ENCODE results near the gene CAND2.
A peak's percentile ranks its signal among the peaks of the same experiment; 100 is the strongest.

CAND2 gene

DNA sequence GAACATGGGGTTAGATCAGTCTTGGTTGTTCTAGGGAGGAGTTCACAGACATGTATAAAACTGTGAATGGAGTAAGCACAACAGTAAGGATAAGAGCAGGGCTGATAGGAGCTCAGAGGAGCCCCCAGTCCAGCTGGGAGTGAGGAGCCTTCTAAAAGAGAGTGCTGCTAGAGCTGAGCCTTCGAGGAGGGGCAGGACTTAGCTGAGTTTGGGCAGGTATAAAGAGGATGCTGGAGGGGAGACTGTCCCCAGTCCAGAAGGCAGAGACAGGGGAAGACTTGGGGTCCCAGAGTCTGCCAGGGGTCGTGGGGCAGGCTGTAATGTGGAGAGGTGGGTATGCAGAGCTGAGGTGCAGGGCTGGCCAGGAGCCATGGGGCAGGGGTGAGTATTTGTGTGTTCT is 12.1 kb downstream of the CAND2 start:
- DNase-seq, result no peak

DNA sequence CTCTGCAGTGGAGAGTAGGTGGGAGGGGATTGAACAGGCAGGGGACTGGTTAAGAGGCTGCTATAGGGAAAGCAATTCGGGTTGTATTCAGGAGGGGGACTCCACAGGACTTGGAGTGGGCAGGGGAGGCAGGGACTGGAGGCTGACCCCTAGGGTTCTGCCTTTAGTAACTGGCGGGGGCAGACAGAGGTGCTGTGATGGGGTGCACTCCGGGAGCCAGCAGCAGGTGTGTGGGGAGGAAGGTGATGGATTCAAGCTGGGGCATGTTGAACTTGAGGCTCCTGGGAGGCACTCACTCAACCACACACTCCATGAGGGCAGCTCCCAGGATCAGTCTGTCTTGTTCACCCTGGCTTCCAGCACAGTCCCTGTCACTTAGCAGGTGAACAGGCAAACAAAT is 12.5 kb downstream of the CAND2 start:
- no peak for DNase-seq

DNA sequence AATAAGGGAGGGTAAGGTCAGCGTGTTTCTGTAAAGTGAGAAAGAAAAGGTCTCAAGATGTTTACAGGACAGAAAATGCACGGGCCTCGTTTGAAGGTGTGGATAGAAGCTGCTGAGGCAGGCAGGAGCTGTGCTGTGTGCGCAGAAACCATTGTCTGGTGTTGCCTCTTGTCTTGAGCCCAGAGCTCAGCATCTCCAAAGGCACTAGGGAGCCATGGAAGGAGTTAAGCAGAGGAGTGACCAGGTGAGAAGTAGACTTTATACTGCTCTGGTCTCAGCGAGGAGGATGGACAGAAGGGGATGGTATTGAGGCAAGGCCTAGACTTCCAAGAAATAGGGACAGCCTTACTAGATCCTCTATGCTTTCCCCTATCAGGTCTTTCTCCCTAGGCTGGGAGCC is 13.0 kb downstream of the CAND2 start:
- no peak for DNase-seq

DNA sequence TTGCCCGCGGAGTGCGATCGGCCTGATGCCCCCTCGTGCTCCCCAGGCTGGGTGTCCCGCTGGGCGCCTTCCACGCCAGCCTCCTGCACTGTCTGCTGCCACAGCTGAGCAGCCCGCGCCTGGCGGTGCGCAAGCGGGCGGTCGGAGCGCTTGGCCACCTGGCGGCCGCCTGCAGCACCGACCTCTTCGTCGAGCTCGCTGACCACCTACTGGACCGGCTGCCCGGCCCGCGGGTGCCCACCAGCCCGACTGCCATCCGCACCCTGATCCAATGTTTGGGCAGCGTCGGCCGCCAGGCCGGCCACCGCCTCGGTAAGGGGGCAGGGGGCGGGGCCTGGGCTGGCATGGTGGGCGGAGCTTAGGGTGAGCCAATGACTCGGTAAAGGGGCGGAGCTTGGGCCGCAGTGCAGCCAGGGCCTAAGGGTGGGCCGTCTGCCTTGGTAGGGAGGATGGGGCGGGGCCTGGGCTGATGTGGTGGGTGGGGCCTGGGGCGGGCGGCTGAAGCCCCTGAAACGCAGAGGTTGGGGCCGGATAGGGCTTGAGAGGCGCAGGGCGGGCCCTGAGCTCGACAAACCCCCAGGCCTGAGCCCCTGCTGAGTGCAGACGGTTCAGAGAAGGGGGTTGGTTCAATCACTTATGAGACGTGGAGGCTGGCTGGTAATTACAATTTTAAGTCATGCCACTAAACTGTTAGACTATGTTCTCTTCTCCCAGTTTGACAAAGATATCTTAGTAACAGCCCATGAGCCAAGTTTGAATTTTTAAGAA is 13.7 kb downstream of the CAND2 start:
- peak; percentile 95 for DNase-seq

DNA sequence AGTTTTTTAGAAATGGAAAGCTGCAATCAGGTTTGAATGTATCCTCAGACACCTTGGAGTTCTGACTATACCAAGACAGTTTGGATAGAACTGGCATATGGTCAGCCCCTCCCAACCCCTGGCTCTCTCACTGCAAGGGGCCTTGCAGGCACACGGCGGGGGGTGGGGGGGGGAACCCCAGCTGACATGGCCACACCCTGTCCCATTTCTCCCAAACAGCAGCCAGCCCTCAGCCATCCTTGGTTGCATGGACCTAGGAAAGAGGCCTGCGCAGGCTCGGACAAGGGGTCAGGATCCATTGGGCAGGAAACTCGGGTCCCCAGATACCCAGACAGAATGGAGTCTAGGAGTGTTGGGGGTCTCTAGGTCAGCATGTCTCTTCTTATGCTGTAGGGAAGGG is 14.5 kb downstream of the CAND2 start:
- DNase-seq, result no peak

DNA sequence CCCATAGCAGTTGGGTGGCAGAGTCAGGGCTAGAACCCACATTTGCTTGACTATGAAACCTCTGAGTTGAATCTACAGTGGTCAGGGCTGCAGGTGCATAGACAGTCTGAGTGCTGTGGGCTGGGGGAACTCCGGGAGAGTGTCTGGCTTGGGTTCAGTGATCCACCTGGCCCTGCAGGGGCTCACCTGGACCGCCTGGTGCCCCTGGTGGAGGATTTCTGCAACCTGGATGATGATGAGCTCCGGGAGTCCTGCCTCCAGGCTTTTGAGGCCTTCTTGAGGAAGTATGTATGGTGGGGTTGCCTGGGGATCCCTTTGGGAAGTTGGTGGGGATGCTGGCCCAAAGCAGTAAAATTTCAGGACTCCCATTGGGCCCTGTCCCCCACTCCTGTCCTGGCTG is 16.3 kb downstream of the CAND2 start:
- DNase-seq, result no peak

DNA sequence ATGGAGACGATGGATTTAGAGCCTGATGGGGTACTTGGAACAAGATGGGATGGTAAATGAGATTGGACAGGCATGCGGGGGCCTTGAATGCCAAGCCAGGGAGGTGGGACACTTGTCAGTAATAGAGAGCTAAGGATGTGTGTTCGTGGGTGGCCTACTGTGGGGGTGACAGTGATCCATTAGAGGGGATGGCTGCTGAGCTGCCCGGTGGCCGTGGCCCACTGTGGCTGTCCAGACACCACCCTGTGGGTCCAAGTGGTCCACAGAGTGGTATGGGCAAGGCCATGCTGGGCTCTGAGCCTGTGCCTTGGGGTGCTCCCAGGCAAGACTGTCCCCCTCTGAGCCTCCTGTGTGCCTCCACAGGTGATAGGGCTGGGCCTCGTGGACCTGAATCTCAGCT is 17.5 kb downstream of the CAND2 start:
- DNase-seq, result no peak

DNA sequence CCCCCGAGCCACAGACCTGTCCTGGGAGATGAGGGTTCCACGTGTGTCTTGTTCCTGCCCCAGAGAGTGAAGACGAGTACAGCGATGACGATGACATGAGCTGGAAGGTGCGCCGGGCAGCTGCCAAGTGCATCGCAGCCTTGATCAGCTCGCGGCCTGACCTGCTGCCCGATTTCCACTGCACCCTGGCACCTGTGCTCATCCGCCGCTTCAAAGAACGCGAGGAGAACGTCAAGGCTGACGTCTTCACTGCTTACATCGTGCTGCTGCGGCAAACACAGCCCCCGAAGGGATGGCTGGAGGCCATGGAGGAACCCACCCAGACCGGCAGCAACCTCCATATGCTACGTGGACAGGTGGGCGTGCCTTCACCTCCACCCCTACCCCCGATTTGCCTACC is 18.6 kb downstream of the CAND2 start:
- no peak for DNase-seq

DNA sequence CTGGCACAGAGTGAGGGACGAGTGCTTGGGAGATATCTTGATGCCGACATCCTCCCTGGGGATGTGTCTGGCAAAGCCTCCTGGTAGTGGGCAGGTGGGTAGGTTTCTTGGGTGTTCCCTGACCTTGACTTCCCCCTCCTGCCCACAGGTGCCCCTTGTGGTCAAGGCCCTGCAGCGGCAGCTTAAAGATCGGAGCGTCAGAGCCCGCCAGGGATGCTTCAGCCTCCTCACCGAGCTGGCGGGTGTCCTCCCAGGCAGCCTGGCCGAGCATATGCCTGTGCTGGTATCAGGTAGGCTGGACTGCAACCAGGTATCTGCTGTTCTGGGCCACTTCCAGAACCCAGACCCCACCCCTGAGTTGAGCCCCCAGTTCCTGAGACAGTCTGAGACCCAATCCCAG is 19.2 kb downstream of the CAND2 start:
- no peak for DNase-seq

DNA sequence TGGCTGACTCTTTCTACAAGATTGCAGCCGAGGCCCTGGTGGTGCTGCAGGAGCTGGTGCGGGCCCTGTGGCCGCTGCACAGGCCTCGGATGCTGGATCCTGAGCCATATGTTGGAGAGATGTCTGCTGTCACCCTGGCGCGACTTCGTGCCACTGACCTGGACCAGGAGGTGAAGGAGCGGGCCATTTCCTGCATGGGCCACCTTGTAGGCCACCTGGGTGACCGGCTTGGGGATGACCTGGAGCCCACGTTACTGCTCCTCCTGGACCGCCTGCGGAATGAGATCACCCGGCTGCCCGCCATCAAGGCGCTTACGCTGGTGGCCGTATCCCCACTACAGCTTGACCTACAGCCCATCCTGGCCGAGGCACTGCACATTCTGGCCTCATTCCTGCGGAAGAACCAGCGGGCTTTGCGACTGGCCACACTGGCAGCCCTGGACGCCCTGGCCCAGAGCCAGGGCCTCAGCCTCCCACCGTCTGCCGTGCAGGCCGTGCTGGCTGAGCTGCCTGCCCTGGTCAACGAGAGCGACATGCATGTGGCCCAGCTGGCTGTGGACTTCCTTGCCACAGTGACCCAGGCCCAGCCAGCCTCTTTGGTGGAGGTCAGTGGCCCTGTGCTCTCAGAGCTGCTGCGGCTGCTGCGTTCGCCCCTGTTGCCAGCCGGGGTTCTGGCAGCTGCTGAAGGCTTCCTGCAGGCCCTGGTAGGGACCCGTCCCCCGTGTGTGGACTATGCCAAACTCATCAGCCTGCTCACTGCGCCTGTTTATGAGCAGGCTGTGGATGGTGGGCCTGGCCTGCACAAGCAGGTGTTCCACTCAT is 20.3 kb downstream of the CAND2 start:
- DNase-seq, result no peak

DNA sequence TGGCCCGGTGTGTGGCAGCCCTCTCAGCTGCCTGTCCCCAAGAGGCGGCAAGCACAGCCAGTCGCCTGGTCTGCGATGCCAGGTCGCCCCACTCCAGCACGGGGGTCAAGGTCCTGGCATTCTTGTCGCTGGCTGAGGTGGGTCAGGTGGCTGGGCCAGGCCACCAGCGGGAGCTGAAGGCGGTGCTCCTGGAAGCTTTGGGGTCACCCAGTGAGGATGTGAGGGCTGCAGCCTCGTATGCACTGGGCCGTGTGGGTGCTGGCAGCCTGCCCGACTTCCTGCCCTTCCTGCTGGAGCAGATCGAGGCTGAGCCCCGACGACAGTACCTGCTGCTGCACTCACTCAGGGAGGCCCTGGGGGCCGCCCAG is 20.8 kb downstream of the CAND2 start:
- DNase-seq, result no peak

DNA sequence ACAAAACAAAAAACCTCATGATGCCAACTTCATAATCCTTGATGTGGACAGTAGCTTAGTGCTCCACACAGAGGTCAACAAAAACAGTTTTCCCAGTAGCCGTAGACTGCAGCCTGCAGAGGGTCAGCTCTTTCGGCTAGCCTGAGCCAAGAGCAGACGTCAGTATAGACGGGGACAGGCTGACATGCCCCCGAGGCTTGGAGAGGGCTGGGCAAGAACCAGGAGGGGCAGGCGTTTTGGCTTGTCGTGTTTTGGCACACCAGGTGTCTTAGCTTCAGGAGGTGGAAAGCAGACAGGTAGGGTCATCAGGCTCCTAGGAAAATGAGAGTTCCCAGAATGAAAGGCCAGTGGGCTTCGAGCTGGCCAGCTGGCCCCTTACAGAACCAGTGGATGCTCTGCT is 21.8 kb downstream of the CAND2 start:
- DNase-seq, result no peak

DNA sequence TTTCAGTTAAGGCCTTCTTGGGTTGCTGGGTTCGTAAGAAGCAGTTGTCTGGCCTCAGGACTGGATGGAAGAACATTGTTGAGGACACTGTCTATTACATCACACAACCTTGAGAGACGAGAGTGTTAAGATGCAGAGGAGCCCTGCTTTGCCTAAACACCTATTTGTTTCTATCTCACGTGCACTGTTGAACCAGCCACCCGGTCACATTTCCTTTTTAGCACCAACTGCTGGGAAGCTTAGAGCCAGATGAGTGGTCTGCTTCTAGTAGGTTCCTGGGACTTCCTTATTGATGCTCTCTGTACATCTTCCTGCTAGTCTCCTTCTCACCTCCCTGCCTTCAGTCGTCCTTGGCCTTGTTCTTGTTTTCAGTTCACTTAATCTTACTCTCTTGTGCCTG is 22.3 kb downstream of the CAND2 start:
- no peak for DNase-seq

DNA sequence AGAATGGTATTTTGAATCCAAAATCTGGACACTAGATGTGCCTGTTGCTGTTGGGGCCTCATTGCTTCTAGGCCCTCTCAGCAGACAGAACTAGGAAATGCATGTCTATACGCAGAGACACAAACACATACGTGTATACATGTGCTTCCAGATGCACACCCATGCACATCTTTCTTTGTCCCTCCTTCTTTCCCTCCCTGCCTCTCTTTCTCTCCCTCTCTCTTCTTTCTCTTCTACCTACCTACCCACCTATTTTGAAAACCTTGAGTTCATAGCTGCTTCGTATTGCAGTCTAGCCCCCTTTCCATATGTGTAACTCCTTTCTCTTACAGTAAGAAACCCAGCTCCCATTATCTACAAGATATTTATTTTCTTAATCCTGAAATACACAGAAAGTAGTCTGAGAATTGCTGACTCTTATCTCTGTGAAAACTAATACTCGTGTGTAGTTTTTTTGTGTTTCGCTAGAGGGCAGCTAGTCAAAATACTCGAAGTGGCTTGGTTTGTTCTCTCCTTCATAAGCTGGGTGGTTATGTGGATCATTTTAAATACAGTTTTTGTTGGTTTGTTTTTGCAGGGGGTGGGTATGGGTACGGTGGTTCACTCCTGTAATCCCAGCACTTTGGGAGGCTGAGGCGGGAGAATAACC is 26.4 kb downstream of the CAND2 start:
- no peak for DNase-seq

DNA sequence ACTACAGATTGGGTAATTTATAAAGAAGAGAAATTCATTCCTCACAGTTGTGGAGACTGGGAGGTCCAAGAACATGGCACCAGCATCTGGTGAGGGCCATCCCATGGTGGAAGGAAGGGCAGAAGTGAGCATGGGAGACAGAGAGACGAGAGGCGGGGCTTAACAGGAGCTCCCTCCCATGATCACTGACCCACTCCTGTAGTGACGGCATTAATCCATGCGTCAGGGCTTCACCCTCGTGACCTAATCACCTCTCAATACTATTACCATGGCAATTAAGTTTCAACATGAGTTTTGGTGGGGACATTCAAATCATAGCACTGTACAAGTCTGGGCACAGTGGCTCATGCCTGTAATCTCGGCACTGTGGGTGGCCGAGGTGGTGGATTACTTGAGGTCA is 27.8 kb downstream of the CAND2 start:
- no peak for DNase-seq

DNA sequence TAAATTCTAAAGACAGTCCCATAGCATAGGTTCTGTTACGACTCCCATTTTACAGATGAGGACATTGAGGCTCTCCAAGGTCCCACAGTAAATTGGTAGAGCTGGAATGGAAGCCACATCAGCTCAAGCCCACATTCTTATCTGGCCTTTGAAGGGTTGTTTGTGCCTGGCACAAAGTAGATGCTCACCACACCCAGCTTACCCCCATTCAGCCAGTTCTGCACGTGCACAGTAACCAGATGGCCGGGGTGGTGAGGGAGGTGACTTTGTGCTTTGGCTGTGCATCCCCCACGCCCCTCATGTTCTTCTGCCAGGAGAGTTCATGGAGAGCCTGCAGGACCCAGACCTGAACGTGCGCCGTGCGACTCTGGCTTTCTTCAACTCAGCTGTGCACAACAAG is 28.7 kb downstream of the CAND2 start:
- DNase-seq, result no peak

DNA sequence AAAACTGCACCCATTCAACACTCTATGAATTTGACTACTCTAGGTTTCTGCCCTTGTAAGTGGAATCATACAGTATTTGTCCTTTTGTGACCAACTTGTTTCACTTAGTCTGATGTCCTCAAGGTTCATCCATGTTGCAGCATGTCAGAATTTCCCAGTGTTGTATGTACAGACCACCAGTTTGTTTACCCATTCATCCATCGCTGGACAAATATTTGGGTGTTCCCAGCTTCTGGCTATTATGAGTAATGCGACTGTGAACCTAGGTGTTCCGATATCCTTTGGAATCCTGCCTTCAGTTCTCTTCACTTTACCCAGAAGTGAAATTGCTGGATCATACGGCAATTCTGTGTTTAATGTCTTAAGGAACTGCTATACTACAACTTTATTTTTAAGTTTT is 32.3 kb downstream of the CAND2 start:
- DNase-seq, result no peak

DNA sequence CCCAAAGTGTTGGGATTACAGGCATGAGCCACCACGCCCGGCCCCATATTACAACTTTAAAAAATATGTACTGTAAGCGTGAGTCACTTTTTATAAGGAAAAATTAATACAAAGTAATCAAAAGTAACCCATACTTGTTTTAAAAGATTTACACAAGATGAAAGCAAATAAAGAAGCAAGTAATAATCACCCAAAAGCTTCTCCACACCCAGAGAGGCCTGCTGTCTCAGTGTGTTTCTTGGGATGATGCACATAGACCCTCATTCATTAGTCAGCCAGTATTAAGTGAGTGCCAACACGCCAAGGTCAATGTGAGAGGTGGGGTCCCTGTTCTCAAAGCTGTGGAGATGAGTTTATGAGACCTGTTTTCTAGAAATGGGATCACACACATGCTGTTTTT is 32.9 kb downstream of the CAND2 start:
- no peak for DNase-seq

DNA sequence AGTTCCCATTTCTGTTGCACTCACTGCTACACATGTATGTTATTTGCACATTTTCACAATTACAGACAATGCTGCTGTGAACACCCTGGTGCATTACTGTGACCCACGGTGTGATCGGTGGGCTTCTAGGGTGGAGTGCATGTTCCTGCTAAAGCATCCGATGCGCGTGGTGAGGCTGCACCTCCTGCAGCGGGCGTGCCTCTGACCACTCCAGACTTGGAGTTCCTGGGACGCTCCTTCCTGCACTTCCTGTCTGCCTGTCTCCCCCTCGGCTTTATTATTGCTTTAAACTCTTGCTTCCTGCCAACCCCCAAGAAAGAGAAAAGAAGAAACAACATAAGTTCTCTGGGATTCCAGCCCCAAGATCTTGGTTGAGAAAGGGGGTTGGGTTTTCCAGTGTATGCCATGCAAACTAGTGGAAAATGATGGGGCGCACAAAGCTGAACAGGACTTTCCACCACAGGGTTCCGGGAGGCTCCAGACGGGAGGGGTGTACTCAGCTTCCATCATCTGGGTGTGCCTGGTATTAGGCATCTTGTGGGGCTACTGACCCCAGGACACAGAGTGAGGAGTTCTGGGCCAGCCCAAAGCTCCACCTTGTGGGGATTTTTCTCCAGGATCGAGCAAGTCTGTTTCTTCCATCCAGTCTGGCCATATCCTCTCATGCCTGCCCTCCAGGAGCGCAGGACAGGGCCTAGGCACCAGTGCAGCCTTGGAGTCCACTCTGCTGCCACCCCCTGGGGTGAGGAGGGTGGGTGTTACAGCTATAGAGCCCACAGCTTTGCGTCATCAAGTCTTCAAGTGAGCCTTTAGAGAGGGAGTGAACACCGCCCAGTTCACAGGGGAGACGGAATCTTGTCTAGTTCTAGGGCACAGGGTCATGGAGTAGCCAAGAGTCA is 33.7 kb downstream of the CAND2 start:
- DNase-seq, result no peak

DNA sequence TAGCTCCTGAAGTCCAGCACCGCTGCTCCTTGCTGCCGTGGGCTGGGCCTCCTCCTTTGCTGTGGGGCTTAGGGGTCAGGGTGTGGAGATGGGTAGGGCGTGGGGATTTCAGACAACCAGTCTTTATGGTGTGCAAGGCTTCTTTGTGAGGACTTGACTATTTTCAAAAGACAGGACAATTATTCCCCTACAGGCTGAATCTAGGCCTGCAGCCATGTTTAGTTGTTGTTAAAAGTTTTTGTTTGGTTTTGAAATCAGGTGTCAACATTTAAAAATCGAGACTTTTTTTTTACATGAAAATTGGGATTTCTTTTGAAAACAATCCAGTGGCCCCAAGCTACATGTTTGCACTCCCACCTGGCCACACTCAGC is 34.3 kb downstream of the CAND2 start:
- DNase-seq, result no peak

DNA sequence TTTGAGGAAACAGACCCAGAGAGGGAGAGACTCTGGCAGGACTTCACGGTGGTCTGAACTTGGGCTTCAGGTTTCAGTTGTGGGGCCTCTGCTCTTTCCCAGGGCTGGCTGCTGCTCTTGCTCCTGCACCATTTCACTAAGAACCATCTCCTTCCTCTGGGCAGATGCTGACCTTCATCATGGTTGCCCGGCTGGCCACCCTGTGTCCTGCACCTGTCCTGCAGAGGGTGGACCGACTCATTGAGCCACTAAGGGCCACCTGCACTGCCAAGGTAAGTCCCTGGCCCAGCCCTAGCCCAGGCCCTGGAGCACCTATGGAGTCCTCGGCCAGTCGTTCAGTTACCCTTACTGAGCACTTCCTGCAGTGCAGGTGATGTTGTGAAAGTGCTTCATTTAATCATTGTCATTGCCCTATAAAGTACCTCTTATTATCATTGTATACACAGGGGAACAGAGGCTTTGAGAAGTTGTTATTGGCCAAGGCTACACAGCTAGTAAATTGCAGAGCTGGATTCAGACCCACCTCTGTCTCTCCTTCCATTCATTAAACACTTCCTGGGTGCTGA is 34.9 kb downstream of the CAND2 start:
- peak; percentile 19 for DNase-seq

DNA sequence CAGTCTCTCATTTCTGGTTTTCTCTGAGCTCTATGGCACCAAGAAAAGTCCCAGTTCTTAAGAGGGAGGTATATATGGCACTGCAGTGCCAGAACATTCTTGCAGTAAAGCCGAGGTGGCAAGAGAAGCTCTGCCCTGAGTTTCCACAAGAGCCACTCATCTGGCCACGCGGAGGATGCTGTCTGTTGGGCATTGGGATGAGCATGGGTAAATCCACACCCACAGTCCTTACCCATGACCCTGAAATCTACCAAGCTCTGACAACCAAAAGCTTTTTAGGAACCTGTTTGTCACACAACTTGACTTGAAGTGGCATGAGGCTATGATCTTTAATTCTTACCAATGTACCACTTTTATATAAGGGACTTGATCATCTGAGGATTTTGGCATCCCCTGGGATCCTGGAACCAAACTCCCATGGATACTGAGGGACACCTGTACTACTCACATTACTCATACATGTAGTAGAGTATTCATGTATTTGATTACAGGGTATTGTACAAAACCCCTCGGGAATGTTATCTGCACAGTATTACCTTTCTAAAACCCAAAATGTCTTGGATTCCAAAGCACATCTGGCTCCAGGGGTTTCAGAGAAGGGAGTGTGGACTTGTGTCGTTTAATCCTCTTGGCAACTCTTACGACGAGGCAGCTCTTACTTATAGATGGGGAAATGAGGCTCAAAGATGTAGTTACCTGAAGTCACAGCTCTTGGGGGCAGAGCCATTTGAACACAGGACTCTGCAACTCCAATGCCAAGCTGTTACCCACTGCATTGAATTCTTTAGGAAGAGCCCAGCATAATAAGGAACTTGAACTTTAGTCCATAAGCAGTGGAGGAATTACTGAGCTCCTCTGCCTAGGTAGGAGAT is 36.1 kb downstream of the CAND2 start:
- no peak for DNase-seq

Measured in NCI-H1092 treated with DMSO at 0.1 percent for 48 hours (cell line).